HepG2 (cell line): ENCODE results near the gene HRG. TPM values are rescaled to one million over a fixed set of nuclear protein-coding genes. Genes with fewer than 3 reads are reported as not detected.

Experiments
- CBX1 ChIP-seq: IDR thresholded peaks from one replicate; pipeline ENCODE4 v1.6.1; 2016; ENCODE audit warnings: antibody characterized with exemption, low read depth
- GABPB1 ChIP-seq: IDR thresholded peaks from 2 replicates; pipeline ENCODE4 v1.6.1; 2016; ENCODE audit warnings: mild to moderate bottlenecking, missing genetic modification reagents, moderate library complexity, missing compliant biosample characterization
- GATAD1 ChIP-seq: IDR thresholded peaks from 2 replicates; pipeline ENCODE4 v1.6.1; 2016; ENCODE audit warnings: missing genetic modification reagents, missing compliant biosample characterization
- HDAC1 ChIP-seq: sonication (generic); formaldehyde crosslinking; IDR thresholded peaks from 2 replicates; pipeline ENCODE4 v1.5.1; 2020; ENCODE audit warnings: mild to moderate bottlenecking, missing genetic modification reagents
- KDM5A ChIP-seq: fragments of 200-600 bp; sonication (generic); IDR thresholded peaks from 2 replicates; pipeline ENCODE4 v1.7.0; 2018; ENCODE audit warnings: antibody characterized with exemption, mild to moderate bottlenecking, low read length, borderline replicate concordance
- MBD4 ChIP-seq: IDR thresholded peaks from 2 replicates; pipeline ENCODE4 v1.6.1; 2012; ENCODE audit warnings: low read length, inconsistent platforms, borderline replicate concordance
- MLLT10 ChIP-seq: sonication (generic); formaldehyde crosslinking; IDR thresholded peaks from 2 replicates; pipeline ENCODE4 v1.4.0; 2020; ENCODE audit warnings: missing genetic modification reagents
- NR2F6 ChIP-seq, 2 experiments: IDR thresholded peaks; 2 replicates each; pipeline ENCODE4 v1.6.1; 2016; ENCODE audit warnings: antibody characterized with exemption in 1 of 2, mild to moderate bottlenecking in 1 of 2
- RCOR2 ChIP-seq: IDR thresholded peaks from 2 replicates; pipeline ENCODE4 v1.6.1; 2016; ENCODE audit warnings: missing biosample characterization, missing genetic modification reagents
- U2AF2 ChIP-seq: fragments of 200-400 bp; formaldehyde crosslinking; IDR thresholded peaks from 2 replicates; pipeline ENCODE4 v1.6.1; 2017; ENCODE audit warnings: low read depth, mild to moderate bottlenecking, low read length
- ZNF136 ChIP-seq: sonication (generic); formaldehyde crosslinking; IDR thresholded peaks from 2 replicates; pipeline ENCODE4 v1.8.1; 2022; ENCODE audit warnings: low read depth, mild to moderate bottlenecking, moderate library complexity, missing genetic modification reagents
- ZNF431 ChIP-seq: sonication (generic); formaldehyde crosslinking; IDR thresholded peaks from 2 replicates; pipeline ENCODE4 v1.9.0; 2022; ENCODE audit warnings: missing genetic modification reagents, low read depth, mild to moderate bottlenecking, borderline replicate concordance
- ZNF569 ChIP-seq: sonication (generic); formaldehyde crosslinking; IDR thresholded peaks from 2 replicates; pipeline ENCODE4 v1.5.0; 2020; ENCODE audit warnings: mild to moderate bottlenecking, missing genetic modification reagents, moderate library complexity, borderline replicate concordance
- ZNF619 ChIP-seq: sonication (generic); formaldehyde crosslinking; IDR thresholded peaks from 2 replicates; pipeline ENCODE4 v1.4.0; 2020; ENCODE audit warnings: mild to moderate bottlenecking, missing genetic modification reagents
- ZNF841 ChIP-seq: sonication (generic); formaldehyde crosslinking; IDR thresholded peaks from 2 replicates; pipeline ENCODE4 v1.8.1; 2023; ENCODE audit warnings: missing genetic modification reagents, borderline replicate concordance
- polyA plus RNA-seq, 8 experiments: library from polyadenylated mRNA; depleted of rRNA in 3 of 8; stranded (reverse) in 7 of 8; unstranded in 1 of 8; fragments of >200 nt; fragmentation: Illumina TruSeq in 4 of 8; extraction: Trizol in 4 of 8; gene quantifications; 2 replicates each; pipeline versions ENCODE4 v1.2.1 to v1.2.3, GENCODE V29; 2011 to 2016; ENCODE audit warnings: low read depth in 4 of 8, missing spikeins in 1 of 8, mixed read lengths in 1 of 8; ENCODE audit not compliant: insufficient read depth in 1 of 8
- total RNA-seq, 5 experiments: library from RNA; depleted of rRNA; stranded (reverse); fragments of >200 nt; fragmentation: Illumina TruSeq; extraction: Trizol; gene quantifications; 2 replicates each; pipeline ENCODE4 v1.2.3, GENCODE V29; 2016; ENCODE audit warnings: low read depth in 1 of 5
- TF ChIP-seq, protein P1 (sequence below): sonication (generic); formaldehyde crosslinking; IDR thresholded peaks from 2 replicates; pipeline ENCODE4 v1.4.0; 2020; ENCODE audit warnings: mild to moderate bottlenecking, missing genetic modification reagents
- TF ChIP-seq, protein P2 (sequence below): IDR thresholded peaks from 2 replicates; pipeline ENCODE4 v1.6.1; 2018; ENCODE audit warnings: missing genetic modification reagents, mild to moderate bottlenecking, missing compliant biosample characterization
- TF ChIP-seq, protein P3 (sequence below): sonication (generic); formaldehyde crosslinking; IDR thresholded peaks from 2 replicates; pipeline ENCODE4 v1.9.0; 2021; ENCODE audit warnings: mild to moderate bottlenecking, missing genetic modification reagents
- TF ChIP-seq, protein P4 (sequence below): IDR thresholded peaks from 2 replicates; pipeline ENCODE4 v1.6.1; 2016; ENCODE audit warnings: missing compliant biosample characterization, missing genetic modification reagents, borderline replicate concordance

The HRG gene
- total and polyA plus RNA-seq, 2 of the 13 experiments (the other 11 are each of a cell fraction or from before 2014, with no cell fraction given) = 0.09 to 0.11 TPM

DNA sequence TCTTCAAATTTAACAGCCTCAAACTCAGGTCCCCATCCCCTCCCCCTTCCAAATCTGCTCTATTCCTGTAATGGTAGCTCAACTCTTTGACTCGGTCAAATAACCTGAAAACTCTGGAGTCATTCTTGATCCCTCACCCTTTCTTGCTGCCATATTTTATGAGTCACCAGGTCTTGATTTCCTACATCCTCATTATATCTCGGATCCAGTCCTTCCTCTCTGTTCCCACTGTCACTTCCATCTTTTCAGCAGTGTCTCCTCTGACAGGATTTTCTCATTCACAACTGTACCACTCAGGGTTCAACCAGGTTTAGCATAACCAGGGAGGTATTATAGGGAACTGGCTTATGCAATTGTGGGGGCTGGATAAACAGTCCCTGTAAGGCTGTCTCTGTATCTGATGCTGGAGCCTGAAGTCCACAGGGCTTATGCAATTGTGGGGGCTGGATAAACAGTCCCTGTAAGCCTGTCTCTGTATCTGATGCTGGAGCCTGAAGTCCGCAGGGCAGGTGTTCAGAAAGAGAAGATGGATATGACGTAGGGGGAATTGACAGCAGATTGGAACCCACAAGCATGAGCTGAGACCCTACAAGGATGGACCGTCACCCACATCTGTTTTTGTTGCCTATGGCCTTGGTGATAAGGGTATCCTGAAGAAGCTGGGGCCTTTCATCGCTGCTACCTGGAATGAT lies 34.7 kb upstream of the HRG start (continued):
- TF ChIP-seq, protein P1, sequence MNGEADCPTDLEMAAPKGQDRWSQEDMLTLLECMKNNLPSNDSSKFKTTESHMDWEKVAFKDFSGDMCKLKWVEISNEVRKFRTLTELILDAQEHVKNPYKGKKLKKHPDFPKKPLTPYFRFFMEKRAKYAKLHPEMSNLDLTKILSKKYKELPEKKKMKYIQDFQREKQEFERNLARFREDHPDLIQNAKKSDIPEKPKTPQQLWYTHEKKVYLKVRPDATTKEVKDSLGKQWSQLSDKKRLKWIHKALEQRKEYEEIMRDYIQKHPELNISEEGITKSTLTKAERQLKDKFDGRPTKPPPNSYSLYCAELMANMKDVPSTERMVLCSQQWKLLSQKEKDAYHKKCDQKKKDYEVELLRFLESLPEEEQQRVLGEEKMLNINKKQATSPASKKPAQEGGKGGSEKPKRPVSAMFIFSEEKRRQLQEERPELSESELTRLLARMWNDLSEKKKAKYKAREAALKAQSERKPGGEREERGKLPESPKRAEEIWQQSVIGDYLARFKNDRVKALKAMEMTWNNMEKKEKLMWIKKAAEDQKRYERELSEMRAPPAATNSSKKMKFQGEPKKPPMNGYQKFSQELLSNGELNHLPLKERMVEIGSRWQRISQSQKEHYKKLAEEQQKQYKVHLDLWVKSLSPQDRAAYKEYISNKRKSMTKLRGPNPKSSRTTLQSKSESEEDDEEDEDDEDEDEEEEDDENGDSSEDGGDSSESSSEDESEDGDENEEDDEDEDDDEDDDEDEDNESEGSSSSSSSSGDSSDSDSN = peak; percentile 51; the same call in 1 of the 2 replicates
- TF ChIP-seq U2AF2 (no peak), ZNF136 (no peak), ZNF841 (CRISPR knock-in tag) (no peak), HDAC1 (CRISPR knock-in tag) (peak; percentile 85), ZNF619 (CRISPR knock-in tag) (0 out of 2 replicates have a peak, but pooled peaks have one; percentile 44), CBX1 (peak; percentile 44), MBD4 (no peak), MLLT10 (CRISPR knock-in tag) (no peak), KDM5A (no peak; the same call in 1 of the 2 replicates), GABPB1 (no peak), ZNF569 (no peak), RCOR2 (peak; percentile 83), NR2F6 (IDR thresholded peaks at IDR 0.05) (peak; percentile 84), NR2F6 (CRISPR knock-in tag; IDR thresholded peaks at IDR 0.05) (peak; percentile 81), ZNF431 (no peak), GATAD1 (no peak)
- TF ChIP-seq, protein P2, sequence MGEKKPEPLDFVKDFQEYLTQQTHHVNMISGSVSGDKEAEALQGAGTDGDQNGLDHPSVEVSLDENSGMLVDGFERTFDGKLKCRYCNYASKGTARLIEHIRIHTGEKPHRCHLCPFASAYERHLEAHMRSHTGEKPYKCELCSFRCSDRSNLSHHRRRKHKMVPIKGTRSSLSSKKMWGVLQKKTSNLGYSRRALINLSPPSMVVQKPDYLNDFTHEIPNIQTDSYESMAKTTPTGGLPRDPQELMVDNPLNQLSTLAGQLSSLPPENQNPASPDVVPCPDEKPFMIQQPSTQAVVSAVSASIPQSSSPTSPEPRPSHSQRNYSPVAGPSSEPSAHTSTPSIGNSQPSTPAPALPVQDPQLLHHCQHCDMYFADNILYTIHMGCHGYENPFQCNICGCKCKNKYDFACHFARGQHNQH = peak; percentile 84
- TF ChIP-seq, protein P3, sequence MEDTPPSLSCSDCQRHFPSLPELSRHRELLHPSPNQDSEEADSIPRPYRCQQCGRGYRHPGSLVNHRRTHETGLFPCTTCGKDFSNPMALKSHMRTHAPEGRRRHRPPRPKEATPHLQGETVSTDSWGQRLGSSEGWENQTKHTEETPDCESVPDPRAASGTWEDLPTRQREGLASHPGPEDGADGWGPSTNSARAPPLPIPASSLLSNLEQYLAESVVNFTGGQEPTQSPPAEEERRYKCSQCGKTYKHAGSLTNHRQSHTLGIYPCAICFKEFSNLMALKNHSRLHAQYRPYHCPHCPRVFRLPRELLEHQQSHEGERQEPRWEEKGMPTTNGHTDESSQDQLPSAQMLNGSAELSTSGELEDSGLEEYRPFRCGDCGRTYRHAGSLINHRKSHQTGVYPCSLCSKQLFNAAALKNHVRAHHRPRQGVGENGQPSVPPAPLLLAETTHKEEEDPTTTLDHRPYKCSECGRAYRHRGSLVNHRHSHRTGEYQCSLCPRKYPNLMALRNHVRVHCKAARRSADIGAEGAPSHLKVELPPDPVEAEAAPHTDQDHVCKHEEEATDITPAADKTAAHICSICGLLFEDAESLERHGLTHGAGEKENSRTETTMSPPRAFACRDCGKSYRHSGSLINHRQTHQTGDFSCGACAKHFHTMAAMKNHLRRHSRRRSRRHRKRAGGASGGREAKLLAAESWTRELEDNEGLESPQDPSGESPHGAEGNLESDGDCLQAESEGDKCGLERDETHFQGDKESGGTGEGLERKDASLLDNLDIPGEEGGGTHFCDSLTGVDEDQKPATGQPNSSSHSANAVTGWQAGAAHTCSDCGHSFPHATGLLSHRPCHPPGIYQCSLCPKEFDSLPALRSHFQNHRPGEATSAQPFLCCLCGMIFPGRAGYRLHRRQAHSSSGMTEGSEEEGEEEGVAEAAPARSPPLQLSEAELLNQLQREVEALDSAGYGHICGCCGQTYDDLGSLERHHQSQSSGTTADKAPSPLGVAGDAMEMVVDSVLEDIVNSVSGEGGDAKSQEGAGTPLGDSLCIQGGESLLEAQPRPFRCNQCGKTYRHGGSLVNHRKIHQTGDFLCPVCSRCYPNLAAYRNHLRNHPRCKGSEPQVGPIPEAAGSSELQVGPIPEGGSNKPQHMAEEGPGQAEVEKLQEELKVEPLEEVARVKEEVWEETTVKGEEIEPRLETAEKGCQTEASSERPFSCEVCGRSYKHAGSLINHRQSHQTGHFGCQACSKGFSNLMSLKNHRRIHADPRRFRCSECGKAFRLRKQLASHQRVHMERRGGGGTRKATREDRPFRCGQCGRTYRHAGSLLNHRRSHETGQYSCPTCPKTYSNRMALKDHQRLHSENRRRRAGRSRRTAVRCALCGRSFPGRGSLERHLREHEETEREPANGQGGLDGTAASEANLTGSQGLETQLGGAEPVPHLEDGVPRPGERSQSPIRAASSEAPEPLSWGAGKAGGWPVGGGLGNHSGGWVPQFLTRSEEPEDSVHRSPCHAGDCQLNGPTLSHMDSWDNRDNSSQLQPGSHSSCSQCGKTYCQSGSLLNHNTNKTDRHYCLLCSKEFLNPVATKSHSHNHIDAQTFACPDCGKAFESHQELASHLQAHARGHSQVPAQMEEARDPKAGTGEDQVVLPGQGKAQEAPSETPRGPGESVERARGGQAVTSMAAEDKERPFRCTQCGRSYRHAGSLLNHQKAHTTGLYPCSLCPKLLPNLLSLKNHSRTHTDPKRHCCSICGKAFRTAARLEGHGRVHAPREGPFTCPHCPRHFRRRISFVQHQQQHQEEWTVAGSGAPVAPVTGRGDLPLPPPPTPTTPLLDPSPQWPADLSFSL (CRISPR knock-in tag) = no peak
- TF ChIP-seq, protein P4, sequence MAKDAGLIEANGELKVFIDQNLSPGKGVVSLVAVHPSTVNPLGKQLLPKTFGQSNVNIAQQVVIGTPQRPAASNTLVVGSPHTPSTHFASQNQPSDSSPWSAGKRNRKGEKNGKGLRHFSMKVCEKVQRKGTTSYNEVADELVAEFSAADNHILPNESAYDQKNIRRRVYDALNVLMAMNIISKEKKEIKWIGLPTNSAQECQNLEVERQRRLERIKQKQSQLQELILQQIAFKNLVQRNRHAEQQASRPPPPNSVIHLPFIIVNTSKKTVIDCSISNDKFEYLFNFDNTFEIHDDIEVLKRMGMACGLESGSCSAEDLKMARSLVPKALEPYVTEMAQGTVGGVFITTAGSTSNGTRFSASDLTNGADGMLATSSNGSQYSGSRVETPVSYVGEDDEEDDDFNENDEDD (CRISPR knock-in tag) = no peak
